ENCODE data around the gene CELF5. TPM values are rescaled to one million over a fixed set of nuclear protein-coding genes. Genes with fewer than 3 reads are reported as not detected.

Gene CELF5
- total and polyA plus RNA-seq, 2 experiments from 2014 or later: 5.6 to 10.6 TPM

- TF ChIP-seq ZNF462 (CRISPR knock-in tag; IDR thresholded peaks at IDR 0.05): no peak
- no peak for TF ChIP-seq EZH2phosphoT487 (IDR thresholded peaks at IDR 0.05; ENCODE audit: unreplicated experiment)
- no peak for TF ChIP-seq ETS1 (IDR thresholded peaks at IDR 0.05)
These were observed 18.1 kb upstream of the CELF5 start (continued) for GRCh38 chr19:3206216-3206953.

- Mint-ChIP-seq H3K4me3 (no peak overlapping the region), H3K4me1 (peaks cover 8% of the 10 kb centered on the region), H3K36me3 (ENCODE audit: low read depth) (peaks cover 25% of the 10 kb centered on the region), H3K27me3 (ENCODE audit: insufficient read depth, low read depth, poor library complexity) (peaks cover 10% of the 10 kb centered on the region), H3K27ac (no peak overlapping the region; the same call in 1 of the 2 replicates), H3K9me3 (no peaks in the 10 kb centered on the region)
- Histone ChIP-seq H3K9me2 (ENCODE audit: insufficient read depth) (no peaks in the 10 kb centered on the region), H3K4me1 (ENCODE audit: insufficient read depth) (peaks cover 4% of the 10 kb centered on the region; the same call in 1 of the 2 replicates), H3K79me2 (replicated peaks; ENCODE audit: insufficient read depth) (no peaks in the 10 kb centered on the region), H3K4me3 (no peak overlapping the region), H2AFZ (no peak overlapping the region), H3K27me3 (ENCODE audit: insufficient read depth) (no peaks in the 10 kb centered on the region), H3K36me3 (ENCODE audit: insufficient read depth) (peaks cover 12% of the 10 kb centered on the region), H3F3A (replicated peaks; ENCODE audit: low read depth) (no peaks in the 10 kb centered on the region), H3K27ac (ENCODE audit: low read depth) (no peak overlapping the region), H3K4me2 (no peak overlapping the region), H4K20me1 (replicated peaks; ENCODE audit: insufficient read depth) (peaks cover 6% of the 10 kb centered on the region; the same call in 1 of the 2 replicates)
- ATAC-seq (peak; percentile 22), DNase-seq (ENCODE audit: low spot score) (no peak)
- TF ChIP-seq POLR2AphosphoS5 (IDR thresholded peaks at IDR 0.05; ENCODE audit: low read depth): no peak
- TF ChIP-seq STAT1 (IDR thresholded peaks at IDR 0.05; ENCODE audit: unreplicated experiment): no peak
- no peak for TF ChIP-seq EZH2phosphoT487 (IDR thresholded peaks at IDR 0.05; ENCODE audit: unreplicated experiment)
- TF ChIP-seq CREB1 (CRISPR knock-in tag; IDR thresholded peaks at IDR 0.05; ENCODE audit: low read depth): no peak
- TF ChIP-seq ZNF114 (CRISPR knock-in tag; IDR thresholded peaks at IDR 0.05): no peak
- TF ChIP-seq REST (IDR thresholded peaks at IDR 0.05; ENCODE audit: unreplicated experiment): no peak
These were observed 16.8 kb upstream of the CELF5 start for GRCh38 chr19:3207461-3208242.

Measured in GM23338 (cell line).